Measurements from ENCODE around the gene IARS1. TPM values are rescaled to one million over a fixed set of nuclear protein-coding genes. Genes with fewer than 3 reads are reported as not detected.

The IARS1 gene
- total RNA-seq, 1 donor from 2014 or later, result 136 TPM

GRCh38 chr9:92297611-92298010 is 4.1 kb upstream of the IARS1 start:
- intact Hi-C loops (cut with micrococcal nuclease), result loop anchor here (10.0 kb wide), 1 partner anchor 183 kb away; the partner anchor contains the start of gene SPTLC1

- intact Hi-C loops (cut with micrococcal nuclease), result loop anchor here (10.0 kb wide), 1 partner anchor 181 kb away; the partner anchor contains the start of gene SPTLC1
Observed at GRCh38 chr9:92295827-92296258, 2.3 kb upstream of the IARS1 start.

GRCh38 chr9:92295240-92295790 is 1.8 kb upstream of the IARS1 start:
- intact Hi-C loops (cut with micrococcal nuclease), result loop anchor here (10.0 kb wide), 1 partner anchor 181 kb away; the partner anchor contains the start of gene SPTLC1

- intact Hi-C loops (cut with micrococcal nuclease), result loop anchor here (5.0 to 10.0 kb wide), 2 partner anchors 179 to 583 kb away; partner anchors contain the start of genes SPTLC1 and ZNF484
Observed at GRCh38 chr9:92294297-92294676, 790 bp upstream of the IARS1 start.

GRCh38 chr9:92293075-92293354 is 482 bp downstream of the IARS1 start:
- intact Hi-C loops (cut with micrococcal nuclease), result loop anchor here (1.0 to 10.0 kb wide), 6 partner anchors 32 to 584 kb away; partner anchors contain the start of genes CENPP, IPPK, NOL8 and SPTLC1

GRCh38 chr9:92292338-92293074 is 991 bp downstream of the IARS1 start:
- intact Hi-C loops (cut with micrococcal nuclease), result loop anchor here (1.0 to 10.0 kb wide), 6 partner anchors 33 to 585 kb away; partner anchors contain the start of genes CENPP, IPPK, NOL8 and SPTLC1

- intact Hi-C loops (cut with micrococcal nuclease), result loop anchor here (5.0 to 10.0 kb wide), 2 partner anchors 177 to 586 kb away; partner anchors contain the start of genes SPTLC1 and ZNF484
Observed at GRCh38 chr9:92291577-92291976, 1.9 kb downstream of the IARS1 start.

- intact Hi-C loops (cut with micrococcal nuclease), result loop anchor here (5.0 to 10.0 kb wide), 2 partner anchors 176 to 586 kb away; partner anchors contain the start of genes SPTLC1 and ZNF484
Observed at GRCh38 chr9:92290785-92291429, 2.6 kb downstream of the IARS1 start.

GRCh38 chr9:92289708-92290390 is 3.6 kb downstream of the IARS1 start:
- intact Hi-C loops (cut with micrococcal nuclease), result loop anchor here (5.0 to 10.0 kb wide), 2 partner anchors 175 to 587 kb away; partner anchors contain the start of genes SPTLC1 and ZNF484

GRCh38 chr9:92279302-92279701 is 14.2 kb downstream of the IARS1 start:
- intact Hi-C loops (cut with micrococcal nuclease), result no loop called here

- intact Hi-C loops (cut with micrococcal nuclease), result no loop called here
Observed at GRCh38 chr9:92278110-92278509, 15.4 kb downstream of the IARS1 start.

- intact Hi-C loops (cut with micrococcal nuclease), result no loop called here
Observed at GRCh38 chr9:92276331-92277032, 17.0 kb downstream of the IARS1 start.

GRCh38 chr9:92275541-92275940 is 18.0 kb downstream of the IARS1 start:
- intact Hi-C loops (cut with micrococcal nuclease), result no loop called here

- intact Hi-C loops (cut with micrococcal nuclease), result no loop called here
Observed at GRCh38 chr9:92270511-92270910, 23.0 kb downstream of the IARS1 start.

GRCh38 chr9:92266486-92266885 is 27.0 kb downstream of the IARS1 start:
- intact Hi-C loops (cut with micrococcal nuclease), result no loop called here

- intact Hi-C loops (cut with micrococcal nuclease), result no loop called here
Observed at GRCh38 chr9:92265154-92265553, 28.3 kb downstream of the IARS1 start.

- intact Hi-C loops (cut with micrococcal nuclease), result no loop called here
Observed at GRCh38 chr9:92263131-92263530, 30.4 kb downstream of the IARS1 start.

GRCh38 chr9:92257327-92257726 is 36.2 kb downstream of the IARS1 start:
- intact Hi-C loops (cut with micrococcal nuclease), result no loop called here

GRCh38 chr9:92254381-92255337 is 38.8 kb downstream of the IARS1 start:
- intact Hi-C loops (cut with micrococcal nuclease), result no loop called here

All from T-helper 2 cell treated with Interferon-gamma antibody and Interleukin-4, amounts not matched to agents 100 ng/mL and 5 ng/mL, for 36 hours (primary cell).